ENCODE results near the gene IGIP.

IGIP gene

DNA sequence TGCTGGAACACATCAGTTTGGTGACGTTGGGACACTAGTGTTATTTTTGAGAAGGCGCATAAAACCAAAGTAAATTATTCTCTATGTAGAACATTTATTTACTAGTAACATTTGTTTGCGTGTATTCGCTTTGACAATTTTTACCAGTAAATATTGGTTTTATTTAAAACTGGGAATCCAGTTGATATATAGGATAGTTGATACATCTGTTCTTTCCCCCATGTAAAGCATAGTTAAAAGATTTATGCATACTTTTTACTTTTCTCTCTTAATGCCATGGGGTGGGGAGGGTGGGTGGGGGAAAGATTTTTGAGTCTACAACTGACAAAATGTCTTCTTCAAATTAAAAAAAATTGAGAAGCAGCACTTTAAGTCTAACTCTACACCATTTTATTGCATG lies at the start of gene IGIP:
TSS of gene IGIP (plus strand) at position 301 of the 400 bp plus-strand sequence. CDS start 2,540 bp downstream, outside the sequence.
- TF ChIP-seq ZNF274 (IDR thresholded peaks at IDR 0.05; ENCODE audit: low read depth, low read length), result no peak
- no peak within 1 kb of the TSS for H3K4me3 ChIP-seq (ENCODE audit: low read length)

DNA sequence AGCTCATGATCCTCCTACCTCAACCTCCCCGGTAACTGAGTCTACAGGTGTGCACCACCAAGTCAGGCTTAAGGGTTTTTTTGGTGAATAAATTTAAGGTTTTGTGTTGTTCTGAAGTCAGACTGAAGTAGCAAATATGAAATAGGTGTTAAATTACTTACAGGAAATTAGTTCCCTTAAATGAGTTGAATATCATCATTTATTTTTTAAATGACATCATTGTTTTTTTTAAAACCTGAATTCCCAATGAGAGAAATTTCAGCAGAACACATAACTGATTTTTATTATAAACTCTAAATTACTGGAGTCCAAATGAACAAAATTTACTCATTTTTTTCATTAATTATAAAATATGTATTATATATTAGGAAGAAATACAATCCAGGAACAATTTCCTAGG lies 49.6 kb upstream of the IGIP start:
- H3K4me3 ChIP-seq (ENCODE audit: low read length), result no peak overlapping the region
- TF ChIP-seq ZNF274 (IDR thresholded peaks at IDR 0.05; ENCODE audit: low read depth, low read length), result no peak

GRCh38 chr5:140076788-140077187 lies 48.9 kb upstream of the IGIP start:
- H3K4me3 ChIP-seq (ENCODE audit: low read length), result no peak overlapping the region
- TF ChIP-seq ZNF274 (IDR thresholded peaks at IDR 0.05; ENCODE audit: low read depth, low read length), result no peak

DNA sequence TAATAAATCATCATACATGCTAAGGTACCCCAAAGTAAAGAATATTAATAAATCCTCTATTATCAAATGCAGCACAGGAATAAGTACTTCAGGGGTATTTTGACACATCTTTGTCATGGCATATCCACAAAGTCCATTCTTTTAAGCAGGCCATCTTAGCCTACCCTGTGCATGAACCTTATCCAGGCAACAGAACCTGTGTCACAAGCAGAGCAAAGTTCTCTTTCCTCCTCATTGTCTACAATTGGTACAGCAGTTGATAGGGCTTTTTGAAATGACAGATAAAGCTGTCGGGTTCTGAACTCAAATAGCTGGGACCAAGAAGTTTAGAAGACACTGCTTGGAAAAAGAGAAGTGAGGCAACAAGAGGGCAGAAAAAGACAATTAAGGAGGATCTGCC lies 42.6 kb upstream of the IGIP start:
- TF ChIP-seq ZNF274 (IDR thresholded peaks at IDR 0.05; ENCODE audit: low read depth, low read length), result no peak
- no peak overlapping the region for H3K4me3 ChIP-seq (ENCODE audit: low read length)

DNA sequence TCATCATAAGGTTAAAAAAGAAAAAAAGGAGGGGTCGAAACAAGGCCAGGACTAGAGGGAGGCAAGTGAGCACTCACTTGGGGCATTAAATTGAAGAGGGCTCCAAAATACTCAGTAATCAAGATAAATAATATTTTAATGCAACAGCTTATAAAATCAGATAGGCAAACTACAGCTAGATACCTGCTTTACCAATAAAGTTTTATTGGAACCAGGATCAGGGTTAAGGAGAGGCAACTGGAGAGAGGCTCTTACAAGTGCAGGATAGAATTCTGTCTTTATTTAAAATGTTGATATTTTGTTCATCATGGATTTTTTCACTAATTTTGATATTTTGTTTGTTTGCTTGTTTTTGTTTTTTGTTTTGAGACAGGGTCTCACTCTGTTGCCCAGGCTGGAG lies 42.1 kb upstream of the IGIP start:
- H3K4me3 ChIP-seq (ENCODE audit: low read length), result no peak overlapping the region
- TF ChIP-seq ZNF274 (IDR thresholded peaks at IDR 0.05; ENCODE audit: low read depth, low read length), result no peak

DNA sequence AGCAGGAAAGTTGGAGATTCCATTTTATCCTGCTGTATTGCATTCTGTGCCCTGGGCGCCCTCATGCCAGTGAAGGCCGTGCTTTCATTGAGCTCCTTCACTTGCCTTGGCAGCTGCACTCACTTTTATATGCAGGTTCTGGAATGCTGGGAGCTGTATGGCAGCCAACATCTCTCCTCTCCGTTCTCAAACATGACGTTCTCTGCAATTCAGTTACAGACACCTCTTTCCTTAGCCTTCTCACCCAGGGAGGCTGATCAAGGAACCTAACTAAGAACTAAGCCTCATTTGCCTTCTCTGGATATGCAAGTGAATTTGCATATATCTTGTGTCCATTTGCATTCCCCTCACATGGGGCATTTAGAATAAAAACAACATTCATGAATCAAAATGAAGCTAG lies 41.2 kb upstream of the IGIP start:
- H3K4me3 ChIP-seq (ENCODE audit: low read length), result no peak overlapping the region
- no peak for TF ChIP-seq ZNF274 (IDR thresholded peaks at IDR 0.05; ENCODE audit: low read depth, low read length)

GRCh38 chr5:140090251-140090650 lies 35.5 kb upstream of the IGIP start:
- no peak for TF ChIP-seq ZNF274 (IDR thresholded peaks at IDR 0.05; ENCODE audit: low read depth, low read length)
- no peak overlapping the region for H3K4me3 ChIP-seq (ENCODE audit: low read length)

GRCh38 chr5:140093179-140093578 lies 32.6 kb upstream of the IGIP start:
- TF ChIP-seq ZNF274 (IDR thresholded peaks at IDR 0.05; ENCODE audit: low read depth, low read length), result no peak
- H3K4me3 ChIP-seq (ENCODE audit: low read length), result no peak overlapping the region

DNA sequence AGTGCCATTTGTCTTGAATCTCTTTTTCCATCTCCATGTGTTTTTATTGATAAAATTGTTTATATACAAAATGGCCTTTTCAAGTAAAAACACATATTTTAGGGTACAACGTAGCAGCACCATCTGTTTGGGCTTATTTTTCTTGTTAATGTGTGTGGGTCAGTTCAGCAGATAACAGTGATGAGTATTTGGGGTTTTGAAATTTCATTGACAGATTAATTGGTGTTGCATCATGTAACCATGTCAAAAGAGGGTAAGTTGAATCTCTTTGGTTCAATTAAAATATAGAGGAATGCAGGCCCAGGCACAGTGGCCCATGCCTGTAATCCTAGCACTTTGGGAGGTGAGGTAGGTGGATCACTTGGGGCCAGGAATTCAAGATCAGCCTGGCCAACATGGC lies 31.9 kb upstream of the IGIP start:
- H3K4me3 ChIP-seq (ENCODE audit: low read length), result no peak overlapping the region
- TF ChIP-seq ZNF274 (IDR thresholded peaks at IDR 0.05; ENCODE audit: low read depth, low read length), result no peak

DNA sequence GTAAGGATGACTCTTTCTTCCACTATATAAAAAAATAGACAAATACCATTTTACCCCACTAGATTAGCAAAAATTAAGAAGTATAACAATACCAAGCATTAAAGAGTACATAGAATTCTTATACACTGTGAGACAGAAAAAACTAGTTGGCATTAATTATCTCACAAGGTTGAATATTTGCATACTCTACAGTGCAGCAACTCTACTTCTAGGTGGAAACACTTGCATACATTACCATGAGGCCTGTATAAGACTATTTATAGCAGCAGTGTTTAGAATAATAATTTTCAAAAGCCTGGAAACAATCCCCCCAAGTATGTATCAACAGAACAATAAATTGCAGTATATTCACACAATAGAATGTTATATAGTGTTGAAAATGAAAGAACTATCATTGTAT lies 30.8 kb upstream of the IGIP start:
- TF ChIP-seq ZNF274 (IDR thresholded peaks at IDR 0.05; ENCODE audit: low read depth, low read length), result no peak
- H3K4me3 ChIP-seq (ENCODE audit: low read length), result no peak overlapping the region

DNA sequence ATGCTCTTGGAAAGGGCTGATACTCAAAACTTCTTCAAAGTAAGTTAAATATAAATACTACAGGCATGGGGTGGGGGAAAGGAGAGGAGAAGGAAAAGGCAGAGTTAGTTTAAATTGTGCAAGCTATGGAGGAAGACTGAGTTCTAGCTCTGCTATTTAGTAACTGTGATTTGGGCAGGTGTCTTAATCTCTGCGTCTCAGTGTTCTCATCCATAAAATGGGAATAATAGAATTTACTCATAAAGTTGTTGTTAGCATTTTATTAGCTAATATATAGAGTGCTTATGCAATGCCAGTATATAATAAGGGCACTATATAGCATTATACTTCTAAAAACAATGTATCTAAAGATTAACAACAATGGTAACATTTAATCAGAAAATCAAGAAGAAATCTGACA lies 24.6 kb upstream of the IGIP start:
- TF ChIP-seq ZNF274 (IDR thresholded peaks at IDR 0.05; ENCODE audit: low read depth, low read length), result no peak
- no peak overlapping the region for H3K4me3 ChIP-seq (ENCODE audit: low read length)

- H3K4me3 ChIP-seq (ENCODE audit: low read length), result no peak overlapping the region
These were observed 22.6 kb upstream of the IGIP start for GRCh38 chr5:140103154-140103553.

GRCh38 chr5:140104100-140104499 lies 21.6 kb upstream of the IGIP start:
- H3K4me3 ChIP-seq (ENCODE audit: low read length), result no peak overlapping the region
- TF ChIP-seq ZNF274 (IDR thresholded peaks at IDR 0.05; ENCODE audit: low read depth, low read length), result no peak

More at GRCh38 chr5:140103154-140103553, 22.6 kb upstream of the IGIP start:
- TF ChIP-seq ZNF274 (IDR thresholded peaks at IDR 0.05; ENCODE audit: low read depth, low read length), result no peak

DNA sequence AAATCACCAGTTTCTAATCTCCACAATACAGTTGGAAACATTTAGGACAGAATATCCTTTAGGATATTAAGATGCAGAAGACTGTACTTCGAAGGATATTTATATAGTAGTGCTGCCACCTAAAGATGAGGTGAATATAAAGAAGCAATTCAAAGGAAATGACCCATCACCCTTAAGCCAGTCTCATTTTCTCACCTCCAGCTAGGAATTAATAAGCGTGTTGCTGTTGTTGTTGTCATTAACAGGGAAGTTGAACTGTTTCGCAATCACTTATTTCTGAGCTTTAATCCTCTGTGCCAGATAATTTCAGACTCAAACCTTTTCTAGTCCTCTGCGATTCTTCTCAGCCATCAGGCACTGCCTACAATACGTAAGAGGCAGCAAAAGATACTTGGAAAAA lies 19.6 kb upstream of the IGIP start:
- H3K4me3 ChIP-seq (ENCODE audit: low read length), result no peak overlapping the region
- TF ChIP-seq ZNF274 (IDR thresholded peaks at IDR 0.05; ENCODE audit: low read depth, low read length), result no peak

DNA sequence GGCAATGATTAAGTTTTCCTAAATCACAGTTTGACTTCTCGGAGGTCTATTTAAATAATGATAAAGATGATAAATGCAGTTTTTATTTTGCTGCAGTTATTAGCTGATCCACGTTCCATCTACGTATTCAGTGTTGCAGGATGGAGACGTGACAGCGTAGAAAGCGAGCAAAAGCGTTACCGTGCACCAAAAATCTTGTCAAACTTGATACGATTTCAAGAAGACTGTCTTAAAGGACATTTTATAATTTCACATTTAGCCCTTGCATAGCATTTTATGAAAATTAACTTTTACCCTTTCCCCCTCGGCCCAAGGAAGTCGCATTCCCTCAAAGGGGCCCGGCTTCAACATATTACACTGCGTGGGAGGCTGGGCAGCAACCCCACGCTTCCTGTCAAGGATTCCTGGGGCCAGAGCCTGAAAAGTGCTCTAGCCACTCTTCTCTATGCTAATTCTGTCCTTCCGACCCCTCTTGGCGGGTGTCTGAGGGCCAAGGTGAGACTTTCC lies 18.9 kb upstream of the IGIP start:
- H3K4me3 ChIP-seq (ENCODE audit: low read length), result peak overlapping the region; percentile 76; the same call in 1 of the 2 replicates
- TF ChIP-seq ZNF274 (IDR thresholded peaks at IDR 0.05; ENCODE audit: low read depth, low read length), result no peak
